A549 (cell line): ENCODE data around the gene ITPRIP. TPM values are rescaled to one million over a fixed set of nuclear protein-coding genes. Genes with fewer than 3 reads are reported as not detected.

ENCODE experiments used
- ATAC-seq, 2 experiments: fragments of 200-7000 bp in 1 of 2; fragments of >200 bp in 1 of 2; cut with Nextera tagmentation in 1 of 2; cut with Tn5 transposase in 1 of 2; 3 replicates each; pipeline versions ENCODE4 v1.8.0 to v1.9.1; 2018 to 2020; ENCODE audit warnings: mild to moderate bottlenecking in 1 of 2, moderate library complexity in 1 of 2
- CTCF ChIA-PET: fragments of 300-600 bp; sonication (Branson Sonifier 250); formaldehyde crosslinking; extraction: SDS; loops from one replicate; lab custom pipeline; 2021; ENCODE audit warnings: antibody characterized with exemption, inconsistent platforms; lab: Yijun Ruan, JAX
- POLR2A ChIA-PET: fragments of 350-600 bp; formaldehyde crosslinking; extraction: SDS; loops from one replicate; lab custom pipeline; 2021; ENCODE audit warnings: antibody characterized with exemption, inconsistent platforms; lab: Yijun Ruan, JAX
- DNase-seq, 2 experiments: peaks; one replicate each; pipeline versions ENCODE4 v3.0.0 to v3.0.0-alpha.2; 2011 to 2016; ENCODE audit warnings: low read depth in 1 of 2, low spot score in 1 of 2
- FAIRE-seq: peaks from 2 replicates; lab custom pipeline; 2011; peaks lifted over from hg19 to GRCh38; lab: Jason Lieb, UNC
- H3K27ac ChIP-seq, 2 experiments: fragments of >200 bp; sonication (Bioruptor Twin); formaldehyde crosslinking; 3 replicates each; pipeline ENCODE4 v1.5.1; 2016 to 2017
- H3K4me1 ChIP-seq: fragments of >200 bp; sonication (Bioruptor Twin); formaldehyde crosslinking; 3 replicates; pipeline ENCODE4 v1.6.1; 2016
- H3K4me2 ChIP-seq: fragments of >200 bp; sonication (Bioruptor Twin); formaldehyde crosslinking; 3 replicates; pipeline ENCODE4 v1.6.1; 2016
- H3K4me3 ChIP-seq: fragments of >200 bp; sonication (Bioruptor Twin); formaldehyde crosslinking; 3 replicates; pipeline ENCODE4 v1.5.1; 2016
- H3K9me3 ChIP-seq: fragments of >200 bp; sonication (Bioruptor Twin); formaldehyde crosslinking; 3 replicates; pipeline ENCODE4 v1.6.1; 2016
- ATOH8 ChIP-seq: fragments of 250-450 bp; sonication (Bioruptor Pico); IDR thresholded peaks from 2 replicates; pipeline ENCODE4 v1.5.0; 2020; ENCODE audit warnings: low read depth, mild to moderate bottlenecking, moderate library complexity
- EHMT2 ChIP-seq: fragments of 200-600 bp; sonication (generic); IDR thresholded peaks from 2 replicates; pipeline ENCODE4 v1.6.1; 2016; ENCODE audit warnings: antibody characterized with exemption, low read depth, mild to moderate bottlenecking, moderate library complexity
- ESRRA ChIP-seq: fragments of 150-350 bp; IDR thresholded peaks from 2 replicates; pipeline ENCODE4 v1.6.1; 2014; ENCODE audit warnings: mild to moderate bottlenecking, low read length, borderline replicate concordance
- FOSB ChIP-seq: fragments of 250-450 bp; sonication (Bioruptor Pico); IDR thresholded peaks from 2 replicates; pipeline ENCODE4 v1.5.0; 2020; ENCODE audit warnings: mild to moderate bottlenecking, moderate library complexity
- FOSL2 ChIP-seq, 2 experiments: fragments of 450-650 bp in 1 of 2; fragments of >200 bp in 1 of 2; sonication (Bioruptor Twin) in 1 of 2; formaldehyde crosslinking; IDR thresholded peaks; 2 replicates each; pipeline versions ENCODE4 v1.5.0 to v1.6.1; 2016 to 2020; ENCODE audit warnings: mild to moderate bottlenecking in 1 of 2, moderate library complexity in 1 of 2
- FOXS1 ChIP-seq: fragments of 250-450 bp; sonication (Bioruptor Pico); IDR thresholded peaks from 2 replicates; pipeline ENCODE4 v1.5.0; 2020; ENCODE audit warnings: mild to moderate bottlenecking, moderate library complexity
- GATA3 ChIP-seq: IDR thresholded peaks from 2 replicates; pipeline ENCODE4 v1.6.1; 2012; ENCODE audit warnings: borderline replicate concordance
- HDAC2 ChIP-seq: fragments of 200-600 bp; sonication (generic); IDR thresholded peaks from 2 replicates; pipeline ENCODE4 v1.6.1; 2016
- JUNB ChIP-seq: fragments of >200 bp; sonication (Bioruptor Twin); formaldehyde crosslinking; IDR thresholded peaks from 2 replicates; pipeline ENCODE4 v1.6.1; 2016
- MAX ChIP-seq: IDR thresholded peaks from 2 replicates; pipeline ENCODE4 v1.6.1; 2012
- MAZ ChIP-seq: fragments of 150-350 bp; IDR thresholded peaks from 2 replicates; pipeline ENCODE4 v1.6.1; 2014; ENCODE audit warnings: antibody characterized with exemption, low read depth, low read length, borderline replicate concordance
- POLR2AphosphoS2 ChIP-seq: conservative IDR thresholded peaks from 2 replicates; pipeline ENCODE4 v1.6.1; 2012; ENCODE audit warnings: low read length, improper control_type of control experiment, inconsistent platforms
- RARB ChIP-seq: fragments of 250-450 bp; sonication (Bioruptor Pico); IDR thresholded peaks from 2 replicates; pipeline ENCODE4 v1.8.0; 2021; ENCODE audit warnings: mild to moderate bottlenecking, moderate library complexity
- SMC3 ChIP-seq: fragments of >200 bp; sonication (Bioruptor Twin); formaldehyde crosslinking; IDR thresholded peaks from 3 replicates; pipeline ENCODE4 v1.6.1; 2018; ENCODE audit warnings: inconsistent platforms
- TFCP2L1 ChIP-seq: fragments of 250-450 bp; sonication (Bioruptor Pico); IDR thresholded peaks from 2 replicates; pipeline ENCODE4 v1.5.0; 2021; ENCODE audit warnings: mild to moderate bottlenecking
- WGBS: methylation state at CpG from one replicate; pipeline ENCODE4 v1.1.6; 2017; ENCODE audit errors: missing lambda C conversion rate; 5-methylcytosine and 5-hydroxymethylcytosine counted together
- polyA plus RNA-seq, 4 experiments: library from polyadenylated mRNA; depleted of rRNA in 3 of 4; stranded (reverse); fragments of >200 nt; fragmentation: RNase III in 1 of 4; extraction: RNeasy Plus Mini Kit Qiagen cat#74134 plus additional on column Dnase treatment in 1 of 4; gene quantifications; 2 replicates in 3 of 4; 3 replicates in 1 of 4; pipeline ENCODE4 v1.2.3, GENCODE V29; 2011 to 2017

The ITPRIP gene
- polyA plus RNA-seq, 2 of the 4 experiments (the other 2 are of a cell fraction) = 14.8 to 21.0 TPM

- ChIA-PET POLR2A (interaction anchor here (2.4 to 2.5 kb wide), 2 partner anchors 34 to 218 kb away, joined by 8 to 14 read pairs; partner anchors contain the start of gene SFR1), CTCF (interaction anchor here (0.6 to 7.4 kb wide), 9 partner anchors 10 to 370 kb away, joined by 3 to 67 read pairs (median 14); partner anchors contain the start of gene CFAP58)
- TF ChIP-seq SMC3 (no peak), ESRRA (0 out of 2 replicates have a peak, but pooled peaks have one; percentile 23), FOSL2 (IDR thresholded peaks at IDR 0.05) (no peak), FOSL2 (CRISPR knock-in tag; IDR thresholded peaks at IDR 0.05) (0 out of 2 replicates have a peak, but pooled peaks have one; percentile 12)
- peak overlapping the region; percentile 88 for H3K4me2 ChIP-seq
- peaks cover 30% of the 10 kb centered on the region for H3K4me1 ChIP-seq
- DNase-seq (peak in 1 of 2 experiments; percentile 42), ATAC-seq (peak in 1 of 2 experiments; percentile 17; a peak in 2 of 6 replicates), FAIRE-seq (no peak)
- WGBS = 21% methylated on average over 11 of the region's 11 CpGs
- peak overlapping the region; percentile 85 to 93 for H3K27ac ChIP-seq
- H3K4me3 ChIP-seq = peak overlapping the region; percentile 67
- no peaks in the 10 kb centered on the region for H3K9me3 ChIP-seq
Measured at GRCh38 chr10:104339469-104340110, 1.3 kb upstream of the ITPRIP start.

- H3K4me2 ChIP-seq = peak overlapping the region; percentile 88
- no peak for FAIRE-seq
- 3% methylated on average over 23 of the region's 23 CpGs for WGBS
- no peak for TF ChIP-seq FOSB (CRISPR knock-in tag)
- TF ChIP-seq ESRRA = no peak
- TF ChIP-seq GATA3 = no peak
- no peak for TF ChIP-seq FOXS1 (CRISPR knock-in tag)
- TF ChIP-seq POLR2AphosphoS2 = no peak
- TF ChIP-seq SMC3 = no peak
- no peak; the same call in 1 of the 2 replicates for TF ChIP-seq MAX
- TF ChIP-seq TFCP2L1 (CRISPR knock-in tag) = no peak
- TF ChIP-seq ATOH8 = no peak
- POLR2A ChIA-PET = interaction anchor here (1.1 to 2.5 kb wide), 10 partner anchors 8 to 216 kb away, joined by 3 to 17 read pairs (median 7); partner anchors contain the start of genes CFAP58, GSTO2 and SFR1
- peaks cover 46% of the 10 kb centered on the region for H3K4me1 ChIP-seq
- peak; percentile 71 to 76 for ATAC-seq
- peak overlapping the region; percentile 85 to 93 for H3K27ac ChIP-seq
- peak; percentile 47 to 63 for DNase-seq
- no peaks in the 10 kb centered on the region for H3K9me3 ChIP-seq
- CTCF ChIA-PET = interaction anchor here (0.8 to 7.4 kb wide), 11 partner anchors 10 to 579 kb away, joined by 3 to 67 read pairs (median 14); partner anchors contain the start of gene CFAP58
- H3K4me3 ChIP-seq = peak overlapping the region; percentile 67
Measured at GRCh38 chr10:104337521-104337984, 712 bp downstream of the ITPRIP start.

GRCh38 chr10:104336821-104337467 lies 1.3 kb downstream of the ITPRIP start:
- ATAC-seq (no peak), FAIRE-seq (no peak), DNase-seq (no peak)
- 19% methylated on average over 12 of the region's 12 CpGs for WGBS
- no peaks in the 10 kb centered on the region for H3K9me3 ChIP-seq
- H3K27ac ChIP-seq = peak overlapping the region; percentile 85 to 93
- TF ChIP-seq GATA3 (no peak), MAZ (no peak), HDAC2 (no peak), EHMT2 (no peak), JUNB (no peak), RARB (no peak)
- peak overlapping the region; percentile 88 for H3K4me2 ChIP-seq
- peaks cover 52% of the 10 kb centered on the region for H3K4me1 ChIP-seq
- ChIA-PET CTCF (interaction anchor here (1.2 to 7.4 kb wide), 7 partner anchors 13 to 63 kb away, joined by 4 to 67 read pairs (median 16); partner anchors contain the start of gene CFAP58), POLR2A (interaction anchor here (1.4 to 2.5 kb wide), 4 partner anchors 7 to 215 kb away, joined by 3 to 17 read pairs (median 11); partner anchors contain the start of gene SFR1)
- H3K4me3 ChIP-seq = peak overlapping the region; percentile 67
